Ecto neural progenitor cell (in vitro differentiated cells): ENCODE data around the gene DMPK.
"Not testable (repeated sequence)": the region's sequence is repeated elsewhere in the genome, so short reads cannot be mapped to it uniquely, and the experiment has no call there.

Experiments
- DNase-seq: peaks from one replicate; pipeline ENCODE4 v3.0.0-alpha.2; 2018; ENCODE audit warnings: low spot score

The DMPK gene

GRCh38 chr19:45768984-45769782 is 13.1 kb downstream of the DMPK start, which contains the start of gene SIX5:
Gene SIX5, minus strand, starts transcription at chr19:45769252. Its CDS starts 408 bp downstream, at chr19:45768844.
- DNase-seq, result peak; percentile 99

GRCh38 chr19:45768655-45768983 is 13.7 kb downstream of the DMPK start:
- DNase-seq, result peak; percentile 77

- DNase-seq, result peak; percentile 79
Observed at GRCh38 chr19:45767881-45768654, 14.2 kb downstream of the DMPK start.

GRCh38 chr19:45767410-45767880 is 14.8 kb downstream of the DMPK start:
- DNase-seq, result peak; percentile 85

- no peak for DNase-seq
Observed at GRCh38 chr19:45766869-45767346, 15.4 kb downstream of the DMPK start.

GRCh38 chr19:45766296-45766868 is 15.9 kb downstream of the DMPK start:
- peak; percentile 53 for DNase-seq

- peak; percentile 47 for DNase-seq
Observed at GRCh38 chr19:45765702-45766295, 16.5 kb downstream of the DMPK start.

- peak; percentile 50 for DNase-seq
Observed at GRCh38 chr19:45764945-45765701, 17.2 kb downstream of the DMPK start.

- DNase-seq, result peak; percentile 48
Observed at GRCh38 chr19:45764475-45764874, 17.8 kb downstream of the DMPK start.

GRCh38 chr19:45763691-45764294 is 18.5 kb downstream of the DMPK start:
- DNase-seq, result peak; percentile 51

- DNase-seq, result peak; percentile 44
Observed at GRCh38 chr19:45762870-45763631, 19.2 kb downstream of the DMPK start.

- DNase-seq, result no peak
Observed at GRCh38 chr19:45761714-45762113, 20.6 kb downstream of the DMPK start.

- DNase-seq, result no peak
Observed at GRCh38 chr19:45758921-45759320, 23.4 kb downstream of the DMPK start.

- DNase-seq, result no peak
Observed at GRCh38 chr19:45757695-45758094, 24.6 kb downstream of the DMPK start.

GRCh38 chr19:45754323-45754722 is 28.0 kb downstream of the DMPK start:
- no peak for DNase-seq

GRCh38 chr19:45753548-45753947 is 28.7 kb downstream of the DMPK start:
- DNase-seq, result no peak

GRCh38 chr19:45752639-45753038 is 29.7 kb downstream of the DMPK start:
- DNase-seq, result no peak

- DNase-seq, result not testable (repeated sequence)
Observed at GRCh38 chr19:45751483-45751882, 30.8 kb downstream of the DMPK start.

- no peak for DNase-seq
Observed at GRCh38 chr19:45747513-45747912, 34.8 kb downstream of the DMPK start.

- no peak for DNase-seq
Observed at GRCh38 chr19:45746866-45747265, 35.4 kb downstream of the DMPK start.
